Endodermal cell (in vitro differentiated cells): Measurements from ENCODE around the gene PRPF18. TPM values are rescaled to one million over a fixed set of nuclear protein-coding genes. Genes with fewer than 3 reads are reported as not detected.

Experiments used
- DNase-seq: peaks from one replicate; pipeline ENCODE4 v3.0.0-alpha.2; 2017
- H3K27ac ChIP-seq: 2 replicates; pipeline ENCODE4 v1.5.1; 2013; ENCODE audit warnings: mild to moderate bottlenecking, low read depth, low read length, moderate library complexity
- H3K27me3 ChIP-seq: 2 replicates; pipeline ENCODE4 v1.6.1; 2013; ENCODE audit warnings: mild to moderate bottlenecking, low read length, moderate library complexity; ENCODE audit not compliant: insufficient read depth, control insufficient read depth, poor library complexity, severe bottlenecking
- H3K36me3 ChIP-seq: 2 replicates; pipeline ENCODE4 v1.7.0; 2013; ENCODE audit warnings: mild to moderate bottlenecking, low read length, moderate library complexity; ENCODE audit not compliant: control insufficient read depth, insufficient read depth
- H3K4me1 ChIP-seq: one replicate; pipeline ENCODE4 v1.7.0; 2013; ENCODE audit warnings: low read length; ENCODE audit not compliant: control insufficient read depth, insufficient read depth
- H3K4me3 ChIP-seq: 2 replicates; pipeline ENCODE4 v1.5.1; 2013; ENCODE audit warnings: mild to moderate bottlenecking, low read length, moderate library complexity
- H3K9ac ChIP-seq: 2 replicates; pipeline ENCODE4 v1.6.1; 2013; ENCODE audit warnings: mild to moderate bottlenecking, low read length, moderate library complexity; ENCODE audit not compliant: poor library complexity, severe bottlenecking; ENCODE audit errors: extremely low read depth
- H3K9me3 ChIP-seq: 2 replicates; pipeline ENCODE4 v1.6.1; 2013; ENCODE audit warnings: mild to moderate bottlenecking, low read length, moderate library complexity; ENCODE audit not compliant: control insufficient read depth
- H3K27ac Mint-ChIP-seq: 2 replicates; pipeline ENCODE4 v1.8.0; 2020; ENCODE audit warnings: mixed read lengths
- H3K27me3 Mint-ChIP-seq: 2 replicates; pipeline ENCODE4 v1.8.0; 2021; ENCODE audit warnings: mild to moderate bottlenecking, mixed read lengths; ENCODE audit not compliant: insufficient read depth
- H3K36me3 Mint-ChIP-seq: 2 replicates; pipeline ENCODE4 v1.8.0; 2020; ENCODE audit warnings: low read depth, mixed read lengths
- H3K4me1 Mint-ChIP-seq: 2 replicates; pipeline ENCODE4 v1.8.0; 2020; ENCODE audit warnings: mixed read lengths
- H3K4me3 Mint-ChIP-seq: 2 replicates; pipeline ENCODE4 v1.8.0; 2020; ENCODE audit warnings: mild to moderate bottlenecking, moderate library complexity, mixed read lengths
- H3K9me3 Mint-ChIP-seq: 2 replicates; pipeline ENCODE4 v1.8.0; 2020; ENCODE audit warnings: mild to moderate bottlenecking, mixed read lengths
- WGBS, 2 experiments: methylation state at CpG; one replicate each; pipeline versions ENCODE4 v1.1.5 to v1.1.7; 2013; ENCODE audit warnings: missing lambda C conversion rate in 2 of 2, mixed read lengths in 1 of 2; ENCODE audit not compliant: insufficient coverage in 1 of 2, insufficient read length in 1 of 2; 5-methylcytosine and 5-hydroxymethylcytosine counted together
- total RNA-seq, 2 donors: library from RNA; stranded (reverse); fragmentation: NEBNext Ultra II Directional in 1 of 2; extraction: Animal tissue kit (Norgen Biotek cat#: 25700) in 1 of 2; gene quantifications; 2 replicates in 1 of 2; 3 replicates in 1 of 2; pipeline ENCODE4 v1.2.1, GENCODE V29; 2021
- TF ChIP-seq, protein P1 (sequence below): fragments of 200-600 bp; sonication (generic); conservative IDR thresholded peaks from 2 replicates; pipeline ENCODE4 v1.5.0; 2021; ENCODE audit warnings: antibody characterized with exemption, mild to moderate bottlenecking

PRPF18 gene
- total RNA-seq, 2 donors from 2014 or later = 19.1 to 20.4 TPM

- H3K9me3 ChIP-seq = peaks cover 20% of the 10 kb centered on the region
- no peak overlapping the region for H3K9ac ChIP-seq
- H3K27ac Mint-ChIP-seq = no peak overlapping the region
- TF ChIP-seq, protein P1, sequence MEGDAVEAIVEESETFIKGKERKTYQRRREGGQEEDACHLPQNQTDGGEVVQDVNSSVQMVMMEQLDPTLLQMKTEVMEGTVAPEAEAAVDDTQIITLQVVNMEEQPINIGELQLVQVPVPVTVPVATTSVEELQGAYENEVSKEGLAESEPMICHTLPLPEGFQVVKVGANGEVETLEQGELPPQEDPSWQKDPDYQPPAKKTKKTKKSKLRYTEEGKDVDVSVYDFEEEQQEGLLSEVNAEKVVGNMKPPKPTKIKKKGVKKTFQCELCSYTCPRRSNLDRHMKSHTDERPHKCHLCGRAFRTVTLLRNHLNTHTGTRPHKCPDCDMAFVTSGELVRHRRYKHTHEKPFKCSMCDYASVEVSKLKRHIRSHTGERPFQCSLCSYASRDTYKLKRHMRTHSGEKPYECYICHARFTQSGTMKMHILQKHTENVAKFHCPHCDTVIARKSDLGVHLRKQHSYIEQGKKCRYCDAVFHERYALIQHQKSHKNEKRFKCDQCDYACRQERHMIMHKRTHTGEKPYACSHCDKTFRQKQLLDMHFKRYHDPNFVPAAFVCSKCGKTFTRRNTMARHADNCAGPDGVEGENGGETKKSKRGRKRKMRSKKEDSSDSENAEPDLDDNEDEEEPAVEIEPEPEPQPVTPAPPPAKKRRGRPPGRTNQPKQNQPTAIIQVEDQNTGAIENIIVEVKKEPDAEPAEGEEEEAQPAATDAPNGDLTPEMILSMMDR = no peak
- H3K9me3 Mint-ChIP-seq = peaks cover 31% of the 10 kb centered on the region
- WGBS, 2 experiments = 100% methylated on average over 1 of the region's 1 CpG; no CpG with 5 or more reads in 1 of the 2 experiments
- peaks cover 16% of the 10 kb centered on the region for H3K27me3 Mint-ChIP-seq
- no peaks in the 10 kb centered on the region for H3K27me3 ChIP-seq
- H3K27ac ChIP-seq = no peak overlapping the region
- no peak for DNase-seq
- H3K36me3 Mint-ChIP-seq = no peaks in the 10 kb centered on the region
- no peaks in the 10 kb centered on the region for H3K36me3 ChIP-seq
- no peak overlapping the region for H3K4me3 ChIP-seq
- H3K4me3 Mint-ChIP-seq = no peak overlapping the region
- H3K4me1 ChIP-seq = no peaks in the 10 kb centered on the region
- H3K4me1 Mint-ChIP-seq = no peaks in the 10 kb centered on the region
Measured at GRCh38 chr10:13567030-13567429, 19.7 kb upstream of the PRPF18 start.

DNA sequence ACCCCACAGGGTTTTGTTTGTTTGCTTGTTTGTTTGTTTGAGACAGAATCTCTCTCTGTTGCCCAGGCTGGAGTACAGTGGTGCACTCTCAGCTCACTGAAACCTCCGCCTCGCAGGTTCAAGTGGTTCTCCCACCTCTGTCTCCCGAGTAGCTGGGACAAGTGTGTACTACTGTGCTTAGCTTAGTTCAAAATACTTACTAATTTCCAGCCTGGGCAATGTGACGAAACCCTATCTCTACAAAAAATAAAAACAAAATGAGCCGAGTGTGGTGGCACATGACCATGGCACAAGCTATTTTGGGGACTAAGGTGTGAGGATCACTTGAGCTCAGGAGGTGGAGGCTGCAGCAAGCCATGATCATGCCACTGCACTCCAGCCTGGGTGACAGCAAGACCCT lies 15.2 kb upstream of the PRPF18 start:
- Histone ChIP-seq H3K4me3 (no peak overlapping the region), H3K36me3 (no peaks in the 10 kb centered on the region), H3K9me3 (no peaks in the 10 kb centered on the region), H3K4me1 (no peaks in the 10 kb centered on the region), H3K27me3 (peaks cover 19% of the 10 kb centered on the region), H3K9ac (no peak overlapping the region), H3K27ac (no peak overlapping the region)
- whole genome bisulfite sequencing, 2 experiments = 73 to 76% methylated on average over 4 to 5 of the region's 5 CpGs
- Mint-ChIP-seq H3K4me1 (no peaks in the 10 kb centered on the region), H3K9me3 (no peaks in the 10 kb centered on the region), H3K4me3 (no peak overlapping the region), H3K27ac (no peak overlapping the region), H3K36me3 (no peaks in the 10 kb centered on the region), H3K27me3 (peaks cover 16% of the 10 kb centered on the region)
- DNase-seq = no peak
- TF ChIP-seq, protein P1 = no peak

- WGBS, 2 experiments = 75 to 89% methylated on average over 4 of the region's 4 CpGs
Measured at GRCh38 chr10:13573960-13574359, 12.8 kb upstream of the PRPF18 start.

More at GRCh38 chr10:13573960-13574359, 12.8 kb upstream of the PRPF18 start:
- Histone ChIP-seq H3K9ac (no peak overlapping the region), H3K27me3 (peaks cover 26% of the 10 kb centered on the region), H3K27ac (no peak overlapping the region), H3K4me3 (no peak overlapping the region), H3K9me3 (no peaks in the 10 kb centered on the region), H3K36me3 (no peaks in the 10 kb centered on the region), H3K4me1 (no peaks in the 10 kb centered on the region)
- TF ChIP-seq, protein P1 = no peak
- DNase-seq = no peak
- Mint-ChIP-seq H3K27ac (no peak overlapping the region), H3K36me3 (no peaks in the 10 kb centered on the region), H3K9me3 (no peaks in the 10 kb centered on the region), H3K4me3 (no peak overlapping the region), H3K27me3 (peaks cover 12% of the 10 kb centered on the region), H3K4me1 (no peaks in the 10 kb centered on the region)
